GM21723 (cell line): ENCODE results near the gene PACSIN2.

Source experiments
- ATAC-seq: cut with Tn5 transposase; IDR thresholded peaks from one replicate; pipeline ENCODE4 v1.9.1; 2021; ENCODE audit warnings: mild to moderate bottlenecking, moderate library complexity; ENCODE audit not compliant: unreplicated experiment

PACSIN2 gene

GRCh38 chr22:42885446-42885845 lies 129.5 kb downstream of the PACSIN2 start:
- no peak for ATAC-seq

- ATAC-seq: no peak
These were observed 130.2 kb downstream of the PACSIN2 start for GRCh38 chr22:42884616-42885375.

GRCh38 chr22:42883970-42884369 lies 131.0 kb downstream of the PACSIN2 start:
- ATAC-seq: no peak

GRCh38 chr22:42883121-42883520 lies 131.8 kb downstream of the PACSIN2 start:
- ATAC-seq: no peak

GRCh38 chr22:42881982-42882656 lies 132.8 kb downstream of the PACSIN2 start:
- ATAC-seq: no peak

GRCh38 chr22:42881298-42881697 lies 133.7 kb downstream of the PACSIN2 start:
- no peak for ATAC-seq

GRCh38 chr22:42880815-42881214 lies 134.1 kb downstream of the PACSIN2 start:
- ATAC-seq: no peak

- ATAC-seq: no peak
These were observed 135.5 kb downstream of the PACSIN2 start for GRCh38 chr22:42879371-42880021.

GRCh38 chr22:42878561-42879305 lies 136.2 kb downstream of the PACSIN2 start:
- ATAC-seq: no peak

GRCh38 chr22:42877597-42878340 lies 137.2 kb downstream of the PACSIN2 start:
- no peak for ATAC-seq

GRCh38 chr22:42877158-42877557 lies 137.8 kb downstream of the PACSIN2 start:
- no peak for ATAC-seq

- no peak for ATAC-seq
These were observed 138.9 kb downstream of the PACSIN2 start for GRCh38 chr22:42876041-42876440.

- no peak for ATAC-seq
These were observed 140.9 kb downstream of the PACSIN2 start for GRCh38 chr22:42874010-42874409.

GRCh38 chr22:42873356-42873755 lies 141.6 kb downstream of the PACSIN2 start:
- no peak for ATAC-seq

- no peak for ATAC-seq
These were observed 142.1 kb downstream of the PACSIN2 start for GRCh38 chr22:42872821-42873220.

GRCh38 chr22:42871146-42872050 lies 143.6 kb downstream of the PACSIN2 start:
- ATAC-seq: no peak

- ATAC-seq: no peak
These were observed 145.0 kb downstream of the PACSIN2 start for GRCh38 chr22:42869888-42870480.

- no peak for ATAC-seq
These were observed 145.5 kb downstream of the PACSIN2 start for GRCh38 chr22:42869463-42869862.

- no peak for ATAC-seq
These were observed 146.1 kb downstream of the PACSIN2 start for GRCh38 chr22:42868751-42869251.
